GM12872 (cell line): Measurements from ENCODE around the gene ATAD2B.

Source experiments
- CTCF ChIP-seq: IDR thresholded peaks from 3 replicates; pipeline ENCODE4 v1.5.1; 2011; ENCODE audit warnings: low read depth, mild to moderate bottlenecking, low read length, moderate library complexity; ENCODE audit not compliant: insufficient read depth

Gene ATAD2B

GRCh38 chr2:23835423-23835822 lies 91.5 kb downstream of the ATAD2B start:
- TF ChIP-seq CTCF, result no peak

- no peak for TF ChIP-seq CTCF
Observed at GRCh38 chr2:23828986-23829385, 97.9 kb downstream of the ATAD2B start.

GRCh38 chr2:23828256-23828980 lies 98.5 kb downstream of the ATAD2B start:
- TF ChIP-seq CTCF, result no peak

GRCh38 chr2:23827287-23827686 lies 99.6 kb downstream of the ATAD2B start:
- TF ChIP-seq CTCF, result no peak

- TF ChIP-seq CTCF, result no peak
Observed at GRCh38 chr2:23826771-23827170, 100.2 kb downstream of the ATAD2B start.

GRCh38 chr2:23826040-23826439 lies 100.9 kb downstream of the ATAD2B start:
- TF ChIP-seq CTCF, result no peak

- TF ChIP-seq CTCF, result peak; percentile 62
Observed at GRCh38 chr2:23824777-23825212, 102.1 kb downstream of the ATAD2B start.

GRCh38 chr2:23823863-23824262 lies 103.1 kb downstream of the ATAD2B start:
- no peak for TF ChIP-seq CTCF
